ENCODE data around the gene MOV10.
A peak's percentile ranks its signal among the peaks of the same experiment; 100 is the strongest.

DNA sequence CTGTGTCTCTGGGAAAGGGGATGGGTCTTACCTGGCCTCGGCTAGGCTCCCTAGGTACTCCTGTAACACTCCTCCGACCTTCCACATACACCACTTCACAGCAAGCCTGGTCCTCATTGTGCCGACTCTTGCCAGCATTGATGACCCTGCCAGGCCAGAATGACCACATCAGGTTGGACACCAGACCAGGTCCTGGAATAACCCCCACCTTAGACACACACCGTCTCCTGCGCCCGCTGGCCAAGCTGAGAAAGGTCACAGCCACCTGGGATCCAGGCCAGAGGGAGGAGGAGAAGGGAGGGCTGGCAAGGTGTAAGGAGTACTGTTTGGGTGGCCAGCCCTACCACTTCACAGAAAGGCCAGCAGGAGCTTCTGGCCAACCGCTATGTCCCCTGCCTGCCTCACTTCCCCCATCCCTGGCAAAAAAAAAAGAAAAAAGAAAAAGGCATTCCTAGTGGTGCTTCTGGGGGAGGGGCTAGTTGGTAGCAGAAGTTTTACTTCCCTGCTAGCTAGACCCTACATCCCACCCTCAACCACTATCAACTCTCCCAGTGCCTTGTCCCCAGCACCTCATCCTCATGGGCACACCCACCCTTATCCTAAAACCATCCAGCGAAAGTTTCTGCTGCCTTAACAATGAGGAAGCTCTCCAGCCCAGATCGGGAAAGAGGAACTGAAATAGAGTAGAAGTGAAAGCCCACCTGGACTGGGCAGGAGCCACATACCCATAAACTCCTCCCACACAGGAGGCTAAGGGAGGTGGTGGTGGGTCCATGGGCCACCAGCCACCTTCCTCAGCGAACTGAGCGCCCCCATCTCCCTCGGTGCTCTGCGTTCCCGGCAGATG is 39.2 kb downstream of the MOV10 start:
- 0 out of 2 replicates have a peak, but pooled peaks have one; percentile 26 for TF ChIP-seq ZBTB33 (CRISPR knock-in tag; IDR thresholded peaks at IDR 0.05)
- no peak for TF ChIP-seq NR2C2 (CRISPR knock-in tag; IDR thresholded peaks at IDR 0.05)
- no peak for TF ChIP-seq NR2C2 (tag; IDR thresholded peaks at IDR 0.05)
- no peak for TF ChIP-seq MTA1 (IDR thresholded peaks at IDR 0.05; ENCODE audit: borderline replicate concordance)
- TF ChIP-seq MEIS2 (IDR thresholded peaks at IDR 0.05; ENCODE audit: partially characterized antibody): no peak
- no peak for TF ChIP-seq FOXA1 (IDR thresholded peaks at IDR 0.05; ENCODE audit: borderline replicate concordance)
- no peak for TF ChIP-seq CTCF (IDR thresholded peaks at IDR 0.05 in 2 of 3, conservative IDR thresholded peaks at IDR 0.05 in 1 of 3; ENCODE audit: insufficient read depth in 2 of 3, low read depth in 1 of 3, low read length in 3 of 3)
- TF ChIP-seq STAT5B (CRISPR knock-in tag; IDR thresholded peaks at IDR 0.05): no peak
- no peak for TF ChIP-seq EZH2 (IDR thresholded peaks at IDR 0.05; ENCODE audit: borderline replicate concordance, low read depth, low read length)
- no peak for TF ChIP-seq NCOA1 (IDR thresholded peaks at IDR 0.05; ENCODE audit: low read depth)
- no peak for TF ChIP-seq POLR2B (IDR thresholded peaks at IDR 0.05; ENCODE audit: low read depth, partially characterized antibody)
- no peak for TF ChIP-seq ZNF232 (CRISPR knock-in tag; IDR thresholded peaks at IDR 0.05)
- TF ChIP-seq, protein P1, sequence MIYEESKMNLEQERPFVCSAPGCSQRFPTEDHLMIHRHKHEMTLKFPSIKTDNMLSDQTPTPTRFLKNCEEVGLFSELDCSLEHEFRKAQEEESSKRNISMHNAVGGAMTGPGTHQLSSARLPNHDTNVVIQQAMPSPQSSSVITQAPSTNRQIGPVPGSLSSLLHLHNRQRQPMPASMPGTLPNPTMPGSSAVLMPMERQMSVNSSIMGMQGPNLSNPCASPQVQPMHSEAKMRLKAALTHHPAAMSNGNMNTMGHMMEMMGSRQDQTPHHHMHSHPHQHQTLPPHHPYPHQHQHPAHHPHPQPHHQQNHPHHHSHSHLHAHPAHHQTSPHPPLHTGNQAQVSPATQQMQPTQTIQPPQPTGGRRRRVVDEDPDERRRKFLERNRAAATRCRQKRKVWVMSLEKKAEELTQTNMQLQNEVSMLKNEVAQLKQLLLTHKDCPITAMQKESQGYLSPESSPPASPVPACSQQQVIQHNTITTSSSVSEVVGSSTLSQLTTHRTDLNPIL (CRISPR knock-in tag; IDR thresholded peaks at IDR 0.05): no peak
- no peak for TF ChIP-seq MTF1 (CRISPR knock-in tag; IDR thresholded peaks at IDR 0.05; ENCODE audit: borderline replicate concordance)
